ENCODE results near the gene GRIN2A.

DNA sequence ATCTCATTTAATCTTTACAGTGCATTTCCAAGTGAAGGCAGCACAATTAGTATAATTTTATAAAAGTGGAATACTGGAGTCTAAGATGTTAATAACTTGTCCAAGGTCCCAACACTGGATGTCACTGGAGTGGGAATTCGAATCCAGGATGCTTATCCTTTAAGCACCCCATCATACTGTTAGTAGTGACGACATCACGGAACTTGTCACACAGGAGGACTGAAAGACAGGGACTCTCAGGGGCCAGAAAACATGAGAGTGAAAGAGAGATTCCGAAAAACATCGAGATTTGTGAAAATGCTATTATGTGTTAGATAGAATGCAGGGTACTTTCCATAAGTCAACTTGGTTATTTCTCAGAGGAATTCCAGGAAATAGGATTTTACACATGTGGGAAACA, 374.0 kb downstream of the GRIN2A start:
- TF ChIP-seq, protein P1, sequence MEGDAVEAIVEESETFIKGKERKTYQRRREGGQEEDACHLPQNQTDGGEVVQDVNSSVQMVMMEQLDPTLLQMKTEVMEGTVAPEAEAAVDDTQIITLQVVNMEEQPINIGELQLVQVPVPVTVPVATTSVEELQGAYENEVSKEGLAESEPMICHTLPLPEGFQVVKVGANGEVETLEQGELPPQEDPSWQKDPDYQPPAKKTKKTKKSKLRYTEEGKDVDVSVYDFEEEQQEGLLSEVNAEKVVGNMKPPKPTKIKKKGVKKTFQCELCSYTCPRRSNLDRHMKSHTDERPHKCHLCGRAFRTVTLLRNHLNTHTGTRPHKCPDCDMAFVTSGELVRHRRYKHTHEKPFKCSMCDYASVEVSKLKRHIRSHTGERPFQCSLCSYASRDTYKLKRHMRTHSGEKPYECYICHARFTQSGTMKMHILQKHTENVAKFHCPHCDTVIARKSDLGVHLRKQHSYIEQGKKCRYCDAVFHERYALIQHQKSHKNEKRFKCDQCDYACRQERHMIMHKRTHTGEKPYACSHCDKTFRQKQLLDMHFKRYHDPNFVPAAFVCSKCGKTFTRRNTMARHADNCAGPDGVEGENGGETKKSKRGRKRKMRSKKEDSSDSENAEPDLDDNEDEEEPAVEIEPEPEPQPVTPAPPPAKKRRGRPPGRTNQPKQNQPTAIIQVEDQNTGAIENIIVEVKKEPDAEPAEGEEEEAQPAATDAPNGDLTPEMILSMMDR (IDR thresholded peaks at IDR 0.05) = no peak
- no peak for TF ChIP-seq POLR2AphosphoS5 (IDR thresholded peaks at IDR 0.05)

Measured in gastroesophageal sphincter (tissue), 3 donors.